ENCODE results near the gene MAP6D1. TPM values are rescaled to one million over a fixed set of nuclear protein-coding genes. Genes with fewer than 3 reads are reported as not detected.

Gene MAP6D1
- polyA plus RNA-seq, 3 donors: 0.52 to 0.65 (median 0.61) TPM

Other genes starting within 250 kb of the MAP6D1 start
- 10 to 100 TPM; 48.2 to 51.9 (median 49.9) TPM for gene KLHL24, start 190.0 kb downstream of the MAP6D1 start, polyA plus RNA-seq (ENCODE audit: insufficient read length in 3 of 3)
- gene YEATS2, start 127.8 kb downstream of the MAP6D1 start, polyA plus RNA-seq (ENCODE audit: insufficient read length in 3 of 3): 10 to 100 TPM; 32.9 to 35.8 (median 33.6) TPM
- gene PARL, start 59.3 kb upstream of the MAP6D1 start, polyA plus RNA-seq (ENCODE audit: insufficient read length in 3 of 3): 10 to 100 TPM; 59.5 to 67.2 (median 65.0) TPM
- 10 to 100 TPM; 44.1 to 53.7 (median 48.7) TPM for gene ABCC5, start 192.3 kb upstream of the MAP6D1 start, polyA plus RNA-seq (ENCODE audit: insufficient read length in 3 of 3)
- not detected for gene HTR3D, start 206.2 kb upstream of the MAP6D1 start, polyA plus RNA-seq (ENCODE audit: insufficient read length in 3 of 3)
- gene HTR3C, start 227.5 kb upstream of the MAP6D1 start, polyA plus RNA-seq (ENCODE audit: insufficient read length in 3 of 3): not detected

All from right renal cortex interstitium (tissue), 3 donors.